HG02981 (cell line): ENCODE data around the gene PIAS4.

Experiments
- ATAC-seq: cut with Tn5 transposase; IDR thresholded peaks from one replicate; pipeline ENCODE4 v1.9.1; 2021; ENCODE audit warnings: mild to moderate bottlenecking, moderate library complexity; ENCODE audit not compliant: unreplicated experiment

The PIAS4 gene

GRCh38 chr19:4042064-4042730 is 34.7 kb downstream of the PIAS4 start:
- ATAC-seq = no peak

DNA sequence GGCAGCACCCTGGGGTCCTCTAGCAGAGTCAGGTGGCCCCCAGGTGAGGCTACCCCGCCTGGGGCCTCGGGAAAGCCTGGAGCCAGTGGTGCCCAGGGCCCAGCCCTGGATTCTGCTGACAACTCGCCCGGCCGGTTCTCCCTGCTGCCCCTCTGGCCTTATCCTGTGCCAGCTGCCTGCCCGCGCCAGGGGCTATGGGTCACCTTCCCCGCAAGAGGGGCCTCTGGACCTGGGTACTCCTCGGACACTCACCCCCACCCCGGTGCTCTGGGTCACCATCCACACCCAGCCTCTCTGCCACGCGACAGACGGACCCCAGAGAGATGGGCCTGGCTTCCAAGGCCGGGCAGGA is 35.2 kb downstream of the PIAS4 start:
- ATAC-seq = no peak

GRCh38 chr19:4043401-4043800 is 35.9 kb downstream of the PIAS4 start:
- no peak for ATAC-seq

- no peak for ATAC-seq
Measured at GRCh38 chr19:4043966-4044715, 36.6 kb downstream of the PIAS4 start.

GRCh38 chr19:4044990-4045465 is 37.5 kb downstream of the PIAS4 start:
- ATAC-seq = no peak

DNA sequence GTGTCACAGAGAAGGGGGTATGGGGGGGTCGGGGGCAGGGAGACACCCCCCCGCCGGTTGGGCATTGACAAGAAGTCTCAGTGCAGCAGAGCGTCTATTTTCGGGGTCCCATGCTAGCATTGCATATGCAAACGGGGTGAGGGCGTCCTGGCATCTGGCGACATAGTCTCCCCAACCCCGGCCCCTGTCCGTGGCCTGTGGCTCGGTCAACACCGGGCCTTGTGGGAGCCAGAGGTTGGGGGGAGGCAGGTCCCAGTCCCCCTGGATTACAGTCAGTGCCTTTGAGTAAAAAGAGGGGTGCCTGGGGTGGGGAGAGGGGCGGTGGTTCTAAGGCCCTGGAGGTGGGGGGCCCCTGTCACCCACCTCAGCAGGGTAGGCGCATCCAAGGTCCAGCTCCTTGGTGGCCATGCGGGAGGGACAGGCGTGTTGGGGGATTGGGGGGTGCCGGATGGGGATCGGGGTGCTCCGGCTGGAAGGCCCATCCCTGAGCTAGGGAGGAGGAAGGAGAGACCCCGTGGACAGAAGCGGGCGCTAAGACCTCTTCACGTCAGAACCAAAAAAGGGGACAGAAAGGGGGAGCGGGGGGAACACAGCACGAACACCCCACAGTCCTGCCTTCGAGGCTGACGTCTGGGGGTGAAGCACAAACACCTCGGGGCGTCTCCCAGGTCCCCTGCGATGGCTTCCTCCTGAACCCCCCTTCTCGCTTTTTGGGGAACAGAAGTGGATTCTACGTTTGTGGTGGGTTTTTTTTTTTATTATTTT is 38.2 kb downstream of the PIAS4 start:
- ATAC-seq = no peak

DNA sequence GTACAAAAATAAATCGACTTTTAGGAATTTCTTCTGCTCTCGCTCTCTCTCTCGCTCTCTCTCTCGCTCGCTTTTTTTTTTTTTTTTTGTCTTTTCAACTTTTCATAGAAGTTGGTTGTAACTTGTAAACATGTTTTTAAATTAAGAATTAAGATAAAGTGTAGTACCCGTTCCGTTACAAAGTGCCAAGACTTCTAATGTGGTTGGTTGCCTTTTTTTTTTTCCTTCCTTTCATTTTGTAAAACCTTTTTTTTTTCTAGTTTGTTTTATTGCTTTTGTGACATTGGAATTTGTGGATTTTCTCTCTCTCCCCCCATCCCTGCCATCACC is 38.8 kb downstream of the PIAS4 start:
- ATAC-seq = no peak

DNA sequence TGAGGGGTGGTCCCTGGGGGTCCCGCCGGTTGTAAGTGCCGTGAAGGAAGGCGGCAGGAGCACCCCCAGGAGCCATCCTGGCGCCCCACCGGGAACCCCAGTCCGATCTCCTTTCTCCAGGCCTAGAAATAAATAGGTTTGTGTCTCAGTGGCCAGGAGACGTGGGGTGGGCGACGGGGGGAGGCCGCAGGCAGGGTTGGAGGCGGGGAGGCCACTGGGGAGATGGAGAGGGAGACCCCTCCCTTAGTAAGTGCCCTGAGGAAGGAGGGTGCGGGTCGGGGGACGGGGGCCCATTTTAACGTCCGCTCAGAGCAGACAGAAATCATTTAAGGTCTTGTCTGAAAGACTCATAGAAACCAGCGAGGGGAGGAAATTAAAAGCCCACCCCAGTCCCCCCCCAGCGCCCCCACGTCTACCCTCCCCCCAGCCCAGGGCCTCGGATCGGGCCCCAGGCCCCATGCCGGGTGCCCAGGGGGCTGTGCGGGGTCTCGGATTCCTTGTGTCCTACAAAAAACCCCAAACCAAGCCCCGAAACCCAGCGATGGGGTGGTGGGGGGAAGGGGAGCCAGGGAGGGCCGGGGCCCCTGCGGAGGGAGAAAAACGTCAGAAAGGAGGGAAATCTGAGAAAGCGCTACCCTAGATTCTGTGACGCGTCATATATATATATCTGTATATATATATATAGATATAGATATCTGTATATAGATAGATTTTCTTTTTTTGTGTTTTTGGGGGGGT is 39.6 kb downstream of the PIAS4 start:
- no peak for ATAC-seq

- no peak for ATAC-seq
Measured at GRCh38 chr19:4049432-4049831, 41.9 kb downstream of the PIAS4 start.

GRCh38 chr19:4051175-4052101 is 43.9 kb downstream of the PIAS4 start:
- no peak for ATAC-seq

DNA sequence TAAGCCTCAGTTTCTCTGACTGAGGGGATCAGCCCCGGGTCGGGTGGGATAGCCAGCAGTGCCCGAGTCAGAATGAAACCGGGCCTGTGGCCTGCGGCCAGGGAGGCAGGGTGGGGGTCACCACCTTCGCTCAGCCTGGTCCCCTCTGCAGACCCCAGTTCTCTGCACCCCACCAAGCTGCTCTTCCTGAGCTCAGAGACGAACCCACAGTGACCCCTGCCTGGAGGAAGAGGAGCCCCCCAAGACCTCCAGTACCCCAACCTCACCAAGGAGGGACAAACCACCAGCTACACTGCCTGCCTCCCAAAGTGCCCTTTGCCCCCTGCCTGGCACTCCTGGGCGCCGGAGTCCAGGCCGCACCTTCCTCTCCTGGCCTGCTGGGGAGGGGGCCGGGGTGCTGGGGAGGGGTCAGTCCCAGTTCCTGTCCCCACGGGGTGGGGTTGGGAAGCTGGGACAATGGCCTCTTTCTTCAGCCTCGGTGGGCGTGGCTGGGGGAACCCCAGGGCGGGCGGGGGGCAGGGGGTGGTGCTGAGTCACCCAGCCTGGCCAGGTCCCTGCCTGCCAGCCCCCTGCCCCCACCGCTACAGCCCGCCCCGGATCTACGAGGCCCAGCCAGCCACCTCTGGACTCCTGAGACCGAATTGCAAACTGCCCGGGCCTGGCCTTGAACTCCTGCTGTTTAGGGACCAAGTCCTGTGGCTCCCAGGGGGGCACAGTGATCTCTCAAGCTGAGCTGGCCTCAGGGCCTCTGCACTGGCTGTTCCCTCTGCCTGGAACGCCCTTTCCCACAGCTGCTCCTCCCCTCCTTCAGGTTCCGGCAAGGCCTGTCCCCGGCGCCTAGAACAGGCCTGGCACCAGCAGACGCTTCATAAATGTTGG is 44.8 kb downstream of the PIAS4 start:
- no peak for ATAC-seq

DNA sequence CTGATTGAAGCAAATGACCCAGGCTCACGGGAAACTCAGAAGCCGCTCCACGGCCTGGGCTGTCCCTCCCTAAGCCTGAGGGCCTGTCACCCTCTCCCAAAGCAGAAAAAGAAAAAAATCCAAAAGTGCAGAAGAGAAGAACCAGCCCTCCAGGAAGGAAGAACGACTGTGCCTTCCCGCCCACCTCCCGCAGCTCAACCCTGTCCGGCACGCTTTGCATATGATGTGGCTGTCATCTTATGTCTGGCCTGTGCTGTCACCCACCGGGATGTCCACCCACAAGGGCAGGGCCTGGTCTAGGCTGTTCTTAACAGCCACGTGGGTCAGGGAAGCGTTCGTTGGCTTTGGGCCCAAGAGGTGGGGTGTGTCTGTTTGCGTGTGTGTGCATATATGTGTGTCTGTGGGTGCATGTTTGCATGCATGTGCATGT is 45.5 kb downstream of the PIAS4 start:
- no peak for ATAC-seq

DNA sequence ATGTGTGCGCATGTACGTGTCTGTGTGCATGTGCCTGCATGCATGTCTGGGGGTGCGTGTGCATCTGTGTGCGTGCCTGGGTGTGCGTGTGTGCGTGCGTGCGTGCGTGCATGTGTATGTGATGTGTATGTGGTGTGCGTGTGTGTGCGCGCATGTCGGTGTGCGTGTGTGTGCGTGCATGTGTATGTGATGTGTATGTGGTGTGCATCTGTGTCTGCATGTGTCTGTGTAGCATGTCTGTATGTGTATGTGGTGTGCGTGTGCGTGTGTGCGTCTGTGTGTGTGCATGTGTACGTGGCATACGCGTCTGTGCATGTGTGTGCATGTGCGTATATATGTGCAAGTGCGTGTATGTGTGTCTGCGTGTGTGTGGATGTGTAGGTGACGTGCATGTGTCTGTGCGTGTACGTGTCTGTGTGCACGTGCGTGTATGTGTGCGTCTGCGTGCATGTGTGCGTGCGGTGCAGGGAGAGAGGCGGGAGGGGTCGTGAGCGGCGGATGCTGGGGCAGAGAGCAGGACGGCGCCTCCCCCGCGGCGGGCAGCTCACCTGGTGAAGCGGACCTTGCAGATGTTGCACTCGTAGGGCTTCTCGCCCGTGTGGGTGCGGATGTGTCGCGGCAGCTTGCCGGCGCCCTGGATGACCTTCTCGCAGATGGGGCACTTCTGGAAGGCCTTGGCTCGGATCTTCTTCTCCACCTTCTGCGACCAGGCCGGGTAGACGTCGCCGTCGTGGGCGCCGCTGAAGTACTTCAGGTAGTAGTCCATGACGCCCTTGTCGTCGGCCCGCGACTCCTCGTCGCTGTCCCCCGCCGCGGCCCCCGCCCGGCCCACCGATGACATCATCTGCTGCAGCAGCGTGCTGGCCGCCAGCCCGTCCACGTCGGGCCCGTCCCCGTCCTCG is 46.1 kb downstream of the PIAS4 start:
- no peak for ATAC-seq

GRCh38 chr19:4054441-4055208 is 47.1 kb downstream of the PIAS4 start:
- ATAC-seq = no peak

GRCh38 chr19:4055209-4055552 is 47.6 kb downstream of the PIAS4 start:
- no peak for ATAC-seq

DNA sequence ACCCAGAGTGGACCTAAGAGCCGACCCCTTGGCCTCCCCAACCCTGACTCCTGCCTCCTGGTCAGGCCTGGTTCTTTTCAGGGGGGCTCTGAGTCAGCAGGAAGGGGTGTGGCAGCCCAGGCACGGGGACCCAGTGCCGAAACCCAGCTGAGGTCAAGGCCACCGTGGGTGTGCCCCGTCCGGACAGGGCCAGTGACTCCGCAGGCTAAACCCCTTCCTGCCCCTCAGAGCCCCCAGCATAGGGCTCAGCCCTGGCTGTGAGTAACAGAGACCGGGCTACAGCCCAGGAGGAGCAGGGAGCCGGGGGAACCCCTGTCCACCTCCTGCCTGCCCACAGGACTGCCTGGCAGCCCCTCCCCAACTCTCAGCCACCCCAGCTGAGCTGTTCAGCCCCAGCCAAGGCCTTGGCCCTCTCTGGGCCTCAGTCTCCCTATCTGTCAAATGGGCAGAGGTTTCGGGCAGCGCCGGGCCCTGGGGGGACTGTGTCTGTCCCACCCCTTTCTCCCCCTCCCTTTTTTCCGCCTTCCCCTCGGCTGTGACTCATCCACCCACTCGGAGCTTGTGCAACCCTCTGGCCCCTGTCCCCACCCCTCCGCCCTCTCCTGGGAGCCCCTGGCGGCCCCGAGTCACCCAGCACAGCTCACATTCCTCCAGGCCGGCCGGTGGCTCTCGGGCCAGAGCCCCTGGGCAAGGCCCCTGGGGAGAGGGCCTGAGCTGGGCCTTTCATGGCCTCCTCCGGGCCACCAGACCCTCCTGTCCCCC is 50.6 kb downstream of the PIAS4 start:
- no peak for ATAC-seq
